Left ventricle myocardium inferior (tissue), 1 donor: ENCODE results near the gene LRRC7. TPM values are rescaled to one million over a fixed set of nuclear protein-coding genes. Genes with fewer than 3 reads are reported as not detected.

Experiments used
- DNase-seq: peaks from one replicate; pipeline ENCODE4 v3.0.0-alpha.2; 2020
- H3K27ac ChIP-seq: fragments of 200-600 bp; replicated peaks from 2 replicates; pipeline ENCODE4 v1.8.0; 2021
- H3K27me3 ChIP-seq: fragments of 200-600 bp; 2 replicates; pipeline ENCODE4 v1.8.0; 2021; ENCODE audit warnings: low read depth
- H3K36me3 ChIP-seq: fragments of 200-600 bp; 2 replicates; pipeline ENCODE4 v1.8.0; 2021
- H3K4me1 ChIP-seq: fragments of 200-600 bp; 2 replicates; pipeline ENCODE4 v1.8.0; 2021
- H3K4me3 ChIP-seq: fragments of 200-600 bp; 2 replicates; pipeline ENCODE4 v1.8.0; 2021; ENCODE audit warnings: mild to moderate bottlenecking, moderate library complexity
- H3K9me3 ChIP-seq: fragments of 200-600 bp; replicated peaks from 2 replicates; pipeline ENCODE4 v1.8.0; 2021
- CTCF ChIP-seq: fragments of 200-600 bp; IDR thresholded peaks from 2 replicates; pipeline ENCODE4 v1.8.0; 2021; ENCODE audit warnings: antibody characterized with exemption, mild to moderate bottlenecking, borderline replicate concordance
- intact Hi-C: fragments of 100-400 bp; cut with micrococcal nuclease; formaldehyde crosslinking; loops from one replicate; pipeline ENCODE4 v1.11.0; 2022
- total RNA-seq: library from RNA; stranded (reverse); fragmentation: NEBNext Ultra II Directional; extraction: Animal tissue kit (Norgen Biotek cat#: 25700); gene quantifications from one replicate; pipeline ENCODE4 v1.2.1, GENCODE V29; 2021
- donor health status: DM: no; HTN: yes; CAD: no; lungs with severe emphysema.

Gene LRRC7
- total RNA-seq, 1 donor from 2014 or later: 0.44 TPM

GRCh38 chr1:70101774-70102173 lies 534.1 kb downstream of the LRRC7 start:
- intact Hi-C loops: no loop called here
- no peak overlapping the region for H3K27ac ChIP-seq
- no peaks in the 10 kb centered on the region for H3K36me3 ChIP-seq
- H3K27me3 ChIP-seq: no peaks in the 10 kb centered on the region
- TF ChIP-seq CTCF: no peak
- no peaks in the 10 kb centered on the region for H3K4me1 ChIP-seq
- no peaks in the 10 kb centered on the region for H3K9me3 ChIP-seq
- no peak overlapping the region for H3K4me3 ChIP-seq
- no peak for DNase-seq

DNA sequence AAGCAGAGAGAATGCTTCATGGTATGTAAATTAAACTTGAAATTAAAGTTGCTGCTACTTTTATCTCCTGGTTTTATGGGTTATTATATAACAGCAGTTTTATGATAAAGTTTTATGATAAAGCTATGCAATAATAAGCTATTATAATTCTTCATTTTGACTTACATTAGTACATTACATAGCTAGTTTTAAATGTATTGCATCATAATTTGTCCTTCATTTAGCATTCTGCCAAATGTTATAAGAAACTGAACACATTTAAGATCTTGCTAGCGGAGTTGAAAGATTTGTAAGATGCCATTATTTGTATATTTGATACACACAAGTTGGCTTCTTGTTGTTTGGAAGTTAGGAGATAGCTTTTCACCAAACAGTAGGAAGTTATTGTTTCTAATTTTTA lies 536.0 kb downstream of the LRRC7 start:
- Histone ChIP-seq H3K4me3 (no peak overlapping the region), H3K36me3 (no peaks in the 10 kb centered on the region), H3K27ac (no peak overlapping the region), H3K4me1 (no peaks in the 10 kb centered on the region), H3K9me3 (no peaks in the 10 kb centered on the region), H3K27me3 (no peaks in the 10 kb centered on the region)
- no peak for DNase-seq
- intact Hi-C loops: no loop called here
- no peak for TF ChIP-seq CTCF

DNA sequence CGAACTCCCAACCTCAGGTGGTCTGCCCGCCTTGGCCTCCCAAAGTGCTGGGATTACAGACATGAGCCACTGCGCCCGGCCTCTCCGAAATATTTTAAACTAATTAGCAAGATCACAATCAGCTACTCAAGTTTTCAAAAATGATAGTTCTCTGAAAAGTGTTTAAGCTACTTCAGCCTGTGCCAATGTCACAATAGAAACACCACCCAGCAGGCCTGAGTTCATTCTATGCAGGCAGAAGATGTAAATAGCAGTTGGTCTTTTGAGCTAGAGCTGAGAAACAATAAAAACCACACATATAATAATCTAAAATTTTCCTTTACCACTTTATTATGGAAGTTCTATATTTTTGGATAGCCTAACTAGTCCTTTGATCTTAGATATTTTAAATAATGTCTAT lies 541.5 kb downstream of the LRRC7 start:
- Histone ChIP-seq H3K27ac (no peak overlapping the region), H3K4me3 (no peak overlapping the region), H3K36me3 (no peaks in the 10 kb centered on the region), H3K27me3 (no peaks in the 10 kb centered on the region), H3K9me3 (no peaks in the 10 kb centered on the region), H3K4me1 (no peaks in the 10 kb centered on the region)
- no peak for DNase-seq
- TF ChIP-seq CTCF: no peak
- intact Hi-C loops: no loop called here

- H3K9me3 ChIP-seq: no peaks in the 10 kb centered on the region
- H3K4me1 ChIP-seq: no peaks in the 10 kb centered on the region
- intact Hi-C loops: no loop called here
- H3K27ac ChIP-seq: no peak overlapping the region
- no peak for TF ChIP-seq CTCF
- DNase-seq: no peak
- H3K36me3 ChIP-seq: no peaks in the 10 kb centered on the region
- H3K27me3 ChIP-seq: no peaks in the 10 kb centered on the region
- no peak overlapping the region for H3K4me3 ChIP-seq
Observed at GRCh38 chr1:70112838-70113237, 545.1 kb downstream of the LRRC7 start.

DNA sequence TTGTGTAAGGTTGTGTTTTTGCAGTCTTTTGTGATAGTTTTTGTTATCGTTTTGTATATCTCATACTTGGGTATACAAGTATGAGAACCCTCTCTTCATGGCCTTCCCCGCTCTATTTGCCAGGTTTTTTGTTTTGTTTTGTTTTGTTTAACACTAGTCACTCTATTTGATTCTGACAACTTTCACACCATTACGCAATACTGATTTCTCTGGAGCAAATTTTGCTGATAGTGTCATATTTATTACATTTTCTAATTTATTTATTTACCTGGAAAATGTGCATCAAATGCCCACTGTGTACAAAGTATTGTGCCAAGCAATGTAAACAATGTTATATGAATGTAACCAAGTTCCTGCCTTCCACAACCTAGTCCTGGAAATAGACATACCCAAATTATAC lies 547.6 kb downstream of the LRRC7 start:
- no peak overlapping the region for H3K4me3 ChIP-seq
- no peak for TF ChIP-seq CTCF
- DNase-seq: no peak
- no peaks in the 10 kb centered on the region for H3K27me3 ChIP-seq
- no peaks in the 10 kb centered on the region for H3K36me3 ChIP-seq
- H3K4me1 ChIP-seq: no peaks in the 10 kb centered on the region
- intact Hi-C loops: no loop called here
- H3K27ac ChIP-seq: no peak overlapping the region
- H3K9me3 ChIP-seq: no peaks in the 10 kb centered on the region

DNA sequence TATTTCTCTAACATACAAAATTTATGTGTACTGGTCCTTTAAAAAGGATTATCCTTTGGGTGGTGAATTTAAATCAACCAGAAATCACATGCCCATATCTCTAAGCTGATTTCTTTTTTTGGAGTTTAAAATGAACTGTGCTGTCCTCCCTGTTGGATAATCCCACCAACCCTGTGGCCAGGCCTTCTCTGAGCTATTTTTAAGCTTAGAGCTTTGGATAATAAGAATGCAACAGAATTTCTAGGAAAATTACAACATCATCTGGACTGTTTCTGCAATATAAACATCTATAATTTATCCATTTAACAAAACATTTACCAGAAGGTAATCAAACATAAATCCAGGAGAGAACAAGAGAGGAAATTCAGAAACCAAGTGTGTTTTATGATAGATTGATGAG lies 549.3 kb downstream of the LRRC7 start:
- H3K36me3 ChIP-seq: no peaks in the 10 kb centered on the region
- no peak overlapping the region for H3K4me3 ChIP-seq
- DNase-seq: no peak
- H3K27me3 ChIP-seq: no peaks in the 10 kb centered on the region
- H3K27ac ChIP-seq: no peak overlapping the region
- no peak for TF ChIP-seq CTCF
- intact Hi-C loops: no loop called here
- H3K9me3 ChIP-seq: no peaks in the 10 kb centered on the region
- H3K4me1 ChIP-seq: no peaks in the 10 kb centered on the region
